ENCODE results near the gene KIR3DL2.

- TF ChIP-seq PBX3 (IDR thresholded peaks at IDR 0.05) (no peak), EZH2phosphoT487 (IDR thresholded peaks at IDR 0.05; ENCODE audit: borderline replicate concordance, low read depth) (no peak), SMC3 (IDR thresholded peaks at IDR 0.05; ENCODE audit: low read depth, low read length) (no peak), CTCF (IDR thresholded peaks at IDR 0.05) (no peak), POLR2AphosphoS5 (IDR thresholded peaks at IDR 0.05; ENCODE audit: low read depth, low read length) (no peak), EP300 (IDR thresholded peaks at IDR 0.05; ENCODE audit: borderline replicate concordance in 1 of 2, low read depth in 1 of 2, low read length in 1 of 2) (no peak), GABPA (IDR thresholded peaks at IDR 0.05; ENCODE audit: low read depth) (no peak), JUND (IDR thresholded peaks at IDR 0.05) (no peak), NRF1 (IDR thresholded peaks at IDR 0.05; ENCODE audit: low read depth, low read length) (no peak), CHD2 (IDR thresholded peaks at IDR 0.05; ENCODE audit: low read length, partially characterized antibody) (no peak), REST (IDR thresholded peaks at IDR 0.05; ENCODE audit: low read depth, low read length) (no peak), NFIC (IDR thresholded peaks at IDR 0.05; ENCODE audit: borderline replicate concordance) (no peak), RCOR1 (IDR thresholded peaks at IDR 0.05; ENCODE audit: low read length) (no peak), YY1 (IDR thresholded peaks at IDR 0.05; ENCODE audit: low read depth) (no peak)
These were observed 687 bp downstream of the KIR3DL2 start for GRCh38 chr19:54850930-54851329.
